Glutamatergic neuron (in vitro differentiated cells): ENCODE measurements around the gene UNC13B. TPM values are rescaled to one million over a fixed set of nuclear protein-coding genes. Genes with fewer than 3 reads are reported as not detected.

ENCODE experiments used
- DNase-seq: peaks from one replicate; pipeline ENCODE4 v3.0.0; 2022
- H3K27ac Mint-ChIP-seq: one replicate; pipeline ENCODE4 v1.8.0; 2020; ENCODE audit warnings: mild to moderate bottlenecking, mixed read lengths, inconsistent platforms; ENCODE audit not compliant: unreplicated experiment
- H3K27me3 Mint-ChIP-seq: one replicate; pipeline ENCODE4 v1.8.0; 2020; ENCODE audit warnings: mild to moderate bottlenecking, moderate library complexity, mixed read lengths, inconsistent platforms; ENCODE audit not compliant: unreplicated experiment
- H3K36me3 Mint-ChIP-seq: one replicate; pipeline ENCODE4 v1.8.0; 2020; ENCODE audit warnings: mild to moderate bottlenecking, mixed read lengths, inconsistent platforms; ENCODE audit not compliant: unreplicated experiment
- H3K4me1 Mint-ChIP-seq: one replicate; pipeline ENCODE4 v1.8.0; 2020; ENCODE audit warnings: mild to moderate bottlenecking, low read depth, mixed read lengths, inconsistent platforms; ENCODE audit not compliant: unreplicated experiment
- H3K4me3 Mint-ChIP-seq: one replicate; pipeline ENCODE4 v1.8.0; 2020; ENCODE audit warnings: mild to moderate bottlenecking, mixed read lengths, inconsistent platforms; ENCODE audit not compliant: unreplicated experiment
- H3K9me3 Mint-ChIP-seq: one replicate; pipeline ENCODE4 v1.8.0; 2020; ENCODE audit warnings: mild to moderate bottlenecking, moderate library complexity, mixed read lengths, inconsistent platforms; ENCODE audit not compliant: unreplicated experiment
- CTCF ChIP-seq: fragments of 200-600 bp; sonication (generic); IDR thresholded peaks from one replicate; pipeline ENCODE4 v1.5.0; 2021; ENCODE audit not compliant: partially characterized antibody, unreplicated experiment
- total RNA-seq: library from RNA; stranded (reverse); fragmentation: NEBNext Ultra II Directional; extraction: Animal tissue kit (Norgen Biotek cat#: 25700); gene quantifications from one replicate; pipeline ENCODE4 v1.2.1, GENCODE V29; 2021; ENCODE audit not compliant: unreplicated experiment

UNC13B gene
- total RNA-seq, 1 donor from 2014 or later, result 90.7 TPM

- H3K27ac Mint-ChIP-seq, result no peak overlapping the region
Observed at GRCh38 chr9:35423499-35423898, 261.7 kb downstream of the UNC13B start.

GRCh38 chr9:35424356-35425352 lies 262.8 kb downstream of the UNC13B start:
- Mint-ChIP-seq H3K27ac (no peak overlapping the region), H3K4me1 (no peaks in the 10 kb centered on the region), H3K9me3 (no peaks in the 10 kb centered on the region), H3K27me3 (peaks cover 2% of the 10 kb centered on the region), H3K4me3 (no peak overlapping the region), H3K36me3 (no peaks in the 10 kb centered on the region)
- DNase-seq, result no peak
- no peak for TF ChIP-seq CTCF

More at GRCh38 chr9:35423499-35423898, 261.7 kb downstream of the UNC13B start:
- H3K36me3 Mint-ChIP-seq, result no peaks in the 10 kb centered on the region
- peaks cover 2% of the 10 kb centered on the region for H3K27me3 Mint-ChIP-seq
- H3K4me3 Mint-ChIP-seq, result no peak overlapping the region
- DNase-seq, result no peak
- TF ChIP-seq CTCF, result no peak
- H3K4me1 Mint-ChIP-seq, result no peaks in the 10 kb centered on the region
- no peaks in the 10 kb centered on the region for H3K9me3 Mint-ChIP-seq

GRCh38 chr9:35426627-35427026 lies 264.8 kb downstream of the UNC13B start:
- H3K36me3 Mint-ChIP-seq, result no peaks in the 10 kb centered on the region
- peaks cover 2% of the 10 kb centered on the region for H3K27me3 Mint-ChIP-seq
- no peak for DNase-seq
- H3K4me1 Mint-ChIP-seq, result no peaks in the 10 kb centered on the region
- no peak overlapping the region for H3K4me3 Mint-ChIP-seq
- no peak for TF ChIP-seq CTCF
- no peaks in the 10 kb centered on the region for H3K9me3 Mint-ChIP-seq
- no peak overlapping the region for H3K27ac Mint-ChIP-seq

GRCh38 chr9:35431467-35431866 lies 269.7 kb downstream of the UNC13B start:
- no peak for TF ChIP-seq CTCF
- no peak overlapping the region for H3K27ac Mint-ChIP-seq
- H3K9me3 Mint-ChIP-seq, result no peaks in the 10 kb centered on the region
- no peaks in the 10 kb centered on the region for H3K36me3 Mint-ChIP-seq
- no peaks in the 10 kb centered on the region for H3K4me1 Mint-ChIP-seq
- no peak for DNase-seq
- H3K4me3 Mint-ChIP-seq, result no peak overlapping the region
- H3K27me3 Mint-ChIP-seq, result peaks cover 2% of the 10 kb centered on the region

GRCh38 chr9:35432076-35432475 lies 270.3 kb downstream of the UNC13B start:
- no peak for DNase-seq
- H3K27me3 Mint-ChIP-seq, result peaks cover 2% of the 10 kb centered on the region
- H3K36me3 Mint-ChIP-seq, result no peaks in the 10 kb centered on the region
- no peak overlapping the region for H3K27ac Mint-ChIP-seq
- no peaks in the 10 kb centered on the region for H3K9me3 Mint-ChIP-seq
- H3K4me1 Mint-ChIP-seq, result no peaks in the 10 kb centered on the region
- no peak for TF ChIP-seq CTCF
- no peak overlapping the region for H3K4me3 Mint-ChIP-seq
